SK-N-MC (cell line): Measurements from ENCODE around the gene AVPR1B.

ENCODE experiments used
- EZH2 ChIP-seq: fragments of 200-600 bp; sonication (generic); IDR thresholded peaks from one replicate; pipeline ENCODE4 v1.6.1; 2017; ENCODE audit warnings: antibody characterized with exemption
- FOXP2 ChIP-seq: optimal IDR thresholded peaks from 2 replicates; pipeline ENCODE3; 2011; ENCODE audit warnings: mild to moderate bottlenecking, moderate library complexity; ENCODE audit not compliant: insufficient read depth; ENCODE audit errors: extremely low read length, control extremely low read depth
- POLR2AphosphoS5 ChIP-seq: IDR thresholded peaks from 2 replicates; pipeline ENCODE4 v1.6.1; 2012; ENCODE audit warnings: mild to moderate bottlenecking, low read depth, low read length, borderline replicate concordance

DNA sequence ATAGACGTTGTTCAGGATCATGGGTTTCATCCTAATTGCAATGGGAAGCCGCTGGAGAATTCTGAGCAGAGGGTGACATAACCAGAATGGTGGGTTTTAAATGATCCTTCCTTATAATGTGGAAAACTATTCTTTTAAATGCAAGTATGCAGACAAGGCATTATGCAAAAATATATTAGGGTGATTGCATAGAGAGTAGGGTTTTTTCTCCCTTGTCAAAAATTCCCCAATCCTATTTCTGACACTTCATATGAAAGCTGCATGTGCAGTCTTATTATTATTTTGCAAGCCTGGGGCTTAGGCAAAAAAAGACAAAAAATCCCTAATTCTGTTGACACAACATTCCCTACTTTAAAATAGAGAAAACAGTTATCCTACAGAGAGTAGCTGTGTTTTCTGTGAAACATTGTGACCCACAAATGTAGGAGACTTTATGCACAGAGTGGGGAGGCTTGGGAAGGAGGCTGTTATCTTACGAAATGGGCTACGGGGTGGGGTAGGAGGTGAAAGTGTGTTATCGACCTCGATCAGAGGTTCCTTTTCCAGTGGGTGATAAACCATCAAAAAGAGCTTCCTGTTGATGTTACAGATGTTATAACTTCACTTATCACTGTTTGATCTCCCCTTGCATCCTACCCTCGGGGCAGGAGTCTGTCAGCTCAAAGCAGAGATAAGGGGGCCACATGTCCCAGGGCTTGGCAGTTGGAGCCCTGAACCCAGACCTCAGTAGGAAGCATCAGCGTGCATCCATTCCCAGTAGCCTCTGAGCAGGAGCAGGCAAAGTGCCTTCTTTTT is 37.0 kb downstream of the AVPR1B start:
- no peak for TF ChIP-seq POLR2AphosphoS5
- no peak for TF ChIP-seq EZH2
- TF ChIP-seq FOXP2: no peak
